Measurements from ENCODE around the gene NRG2.

GRCh38 chr5:139862803-139863202, 180.3 kb downstream of the NRG2 start:
- TF ChIP-seq CTCF (IDR thresholded peaks at IDR 0.05) (no peak), POLR2A (IDR thresholded peaks at IDR 0.05) (no peak), POLR2AphosphoS5 (IDR thresholded peaks at IDR 0.05) (no peak)

Measured in prostate gland (tissue), 2 donors.